PC-9 (cell line): ENCODE measurements around the gene RUBCN.
"Not testable (repeated sequence)": the region's sequence is repeated elsewhere in the genome, so short reads cannot be mapped to it uniquely, and the experiment has no call there.

Experiments used
- CTCF ChIP-seq: fragments of 200-600 bp; sonication (generic); conservative IDR thresholded peaks from 2 replicates; pipeline ENCODE4 v1.6.1; 2017; ENCODE audit warnings: mixed run types, antibody characterized with exemption, mild to moderate bottlenecking, moderate library complexity
- EZH2 ChIP-seq: fragments of 200-600 bp; sonication (generic); IDR thresholded peaks from 2 replicates; pipeline ENCODE4 v1.8.0; 2017; ENCODE audit warnings: antibody characterized with exemption, low read depth

DNA sequence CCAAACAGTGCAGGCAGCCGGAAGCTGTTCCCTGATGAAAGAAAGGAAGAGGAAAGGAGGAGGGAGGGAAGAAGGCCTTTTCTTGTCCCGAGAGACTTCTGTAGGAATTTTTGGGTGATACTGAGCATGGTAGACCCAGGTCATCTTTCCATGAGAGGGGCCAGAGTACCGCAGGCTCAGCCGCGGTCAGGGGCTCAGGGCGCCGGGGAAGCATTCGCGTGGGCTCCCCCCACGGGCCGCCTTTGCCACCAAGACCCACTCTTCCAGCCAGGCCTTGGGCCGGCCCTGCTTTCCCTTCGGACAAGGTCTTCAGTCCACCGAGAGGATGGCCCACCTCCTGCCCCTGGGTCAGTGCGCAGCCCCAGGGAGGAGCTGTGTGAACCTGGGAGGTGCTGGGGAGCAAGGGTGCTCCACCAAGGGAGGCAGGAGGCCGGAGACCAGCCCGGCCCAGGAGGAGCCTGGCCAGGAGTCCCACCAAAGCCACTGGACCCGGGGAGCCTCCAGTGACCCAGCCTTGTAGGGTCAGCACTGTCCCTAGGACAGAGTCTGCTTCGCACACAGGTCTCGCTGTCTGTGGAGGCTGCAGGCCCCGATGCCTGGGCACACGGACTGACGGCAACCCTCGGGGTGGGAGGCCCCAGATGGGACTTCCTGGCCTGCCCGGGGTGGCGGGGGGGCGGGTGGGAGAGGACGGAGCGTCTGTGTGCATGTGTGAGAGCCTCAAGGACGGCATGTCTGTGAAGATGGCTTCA is 79.0 kb downstream of the RUBCN start:
- TF ChIP-seq CTCF, EZH2: not testable (repeated sequence)
